ENCODE results near the gene SKOR2. TPM values are rescaled to one million over a fixed set of nuclear protein-coding genes. Genes with fewer than 3 reads are reported as not detected.

SKOR2 gene
- total RNA-seq, 1 experiment from 2014 or later = not detected

GRCh38 chr18:47209171-47209570, 42.3 kb downstream of the SKOR2 start (continued):
- TF ChIP-seq REST (IDR thresholded peaks at IDR 0.05; ENCODE audit: low read depth) (no peak), FOSL1 (IDR thresholded peaks at IDR 0.05; ENCODE audit: low read depth) (no peak), ELF1 (IDR thresholded peaks at IDR 0.05; ENCODE audit: borderline replicate concordance, low read depth) (no peak), ZFX (IDR thresholded peaks at IDR 0.05) (no peak), CEBPB (IDR thresholded peaks at IDR 0.05; ENCODE audit: low read depth) (no peak), CTCF (IDR thresholded peaks at IDR 0.05 in 2 of 3, conservative IDR thresholded peaks at IDR 0.05 in 1 of 3; ENCODE audit: borderline replicate concordance in 1 of 3, insufficient read depth in 1 of 3, low read depth in 2 of 3, low read length in 2 of 3) (no peak), CBX3 (IDR thresholded peaks at IDR 0.05; ENCODE audit: low read depth) (no peak)

GRCh38 chr18:47206945-47207637, 44.4 kb downstream of the SKOR2 start:
- no peak overlapping the region for H2AFZ ChIP-seq (ENCODE audit: low read depth, low read length, poor library complexity, severe bottlenecking)
- DNase-seq (ENCODE audit: low read depth, low spot score) (no peak), ATAC-seq (no peak)
- no peaks in the 10 kb centered on the region for H3K9me2 ChIP-seq (ENCODE audit: insufficient read depth)
- ChIA-PET RAD21 (ENCODE audit: low non-redundant PET in 1 of 2, low total read pairs in 2 of 2, uncharacterized antibody in 2 of 2, unreplicated experiment in 2 of 2) (no interaction called here), CTCF (no interaction called here), POLR2A (no interaction called here)
- no peak overlapping the region for H3K27ac ChIP-seq (ENCODE audit: low read depth, low read length)
- no TSS peak for BruUV-seq (replicated peaks)
- H3K9ac ChIP-seq (ENCODE audit: low read length) = no peak overlapping the region
- no peak overlapping the region for H3K4me2 ChIP-seq (ENCODE audit: low read length)
- intact Hi-C loops (cut with micrococcal nuclease) = no loop called here
- peaks cover 56% of the 10 kb centered on the region for H3K27me3 ChIP-seq (ENCODE audit: insufficient read depth, low read length)
- no peaks in the 10 kb centered on the region for H3K4me1 ChIP-seq (ENCODE audit: control insufficient read depth in 1 of 2, insufficient read depth in 2 of 2, low read length in 2 of 2)
- no peaks in the 10 kb centered on the region for H4K20me1 ChIP-seq (ENCODE audit: insufficient read depth)
- no peaks in the 10 kb centered on the region for H3K36me3 ChIP-seq (ENCODE audit: control insufficient read depth in 1 of 2, insufficient read depth in 2 of 2, low read length in 2 of 2)
- no peak overlapping the region for H3K4me3 ChIP-seq (replicated peaks in 1 of 2; ENCODE audit: low read depth in 1 of 2, low read length in 2 of 2)
- no peaks in the 10 kb centered on the region for H3K9me3 ChIP-seq (ENCODE audit: control insufficient read depth in 1 of 2, insufficient read depth in 1 of 2, low read depth in 1 of 2, low read length in 2 of 2)
- no peaks in the 10 kb centered on the region for H3K79me2 ChIP-seq (ENCODE audit: insufficient read depth, low read length)
- no peak for TF ChIP-seq MAX (IDR thresholded peaks at IDR 0.05)
- TF ChIP-seq ATF3 (IDR thresholded peaks at IDR 0.05) = no peak
- no peak for TF ChIP-seq EZH2 (IDR thresholded peaks at IDR 0.05)
- no peak for TF ChIP-seq SP1 (IDR thresholded peaks at IDR 0.05; ENCODE audit: low read depth)
- no peak for TF ChIP-seq TCF7L2 (IDR thresholded peaks at IDR 0.05; ENCODE audit: borderline replicate concordance, extremely low read depth, insufficient read depth, insufficient read length)
- no peak for TF ChIP-seq POLR2AphosphoS5 (IDR thresholded peaks at IDR 0.05; ENCODE audit: low read depth, low read length)
- no peak for TF ChIP-seq ZBTB33 (IDR thresholded peaks at IDR 0.05; ENCODE audit: extremely low read depth, insufficient replicate concordance, low read length)

Data from HCT116 (cell line).